Neuron (in vitro differentiated cells): ENCODE data around the gene ZRANB3.

ENCODE experiments used
- H2AFZ ChIP-seq: one replicate; pipeline ENCODE4 v1.6.1; 2013; ENCODE audit warnings: low read depth, mild to moderate bottlenecking, inconsistent platforms, low read length, moderate library complexity
- H3K27me3 ChIP-seq: one replicate; pipeline ENCODE4 v1.6.1; 2013; ENCODE audit warnings: low read length; ENCODE audit not compliant: insufficient read depth
- H3K36me3 ChIP-seq: one replicate; pipeline ENCODE4 v1.6.1; 2013; ENCODE audit warnings: low read length; ENCODE audit not compliant: insufficient read depth
- H3K4me1 ChIP-seq: one replicate; pipeline ENCODE4 v1.6.1; 2013; ENCODE audit warnings: low read length; ENCODE audit not compliant: insufficient read depth
- H3K4me3 ChIP-seq: 2 replicates; pipeline ENCODE4 v1.5.1; 2013; ENCODE audit warnings: mild to moderate bottlenecking, low read length, moderate library complexity
- H3K9me3 ChIP-seq: one replicate; pipeline ENCODE4 v1.6.1; 2013; ENCODE audit warnings: low read length

ZRANB3 gene

GRCh38 chr2:135212757-135213156 is 318.3 kb downstream of the ZRANB3 start:
- H3K27me3 ChIP-seq: no peaks in the 10 kb centered on the region
- H3K4me1 ChIP-seq: no peaks in the 10 kb centered on the region
- H2AFZ ChIP-seq: no peak overlapping the region
- H3K36me3 ChIP-seq: no peaks in the 10 kb centered on the region
- H3K9me3 ChIP-seq: no peaks in the 10 kb centered on the region
- H3K4me3 ChIP-seq: no peak overlapping the region

GRCh38 chr2:135208016-135208415 is 323.0 kb downstream of the ZRANB3 start:
- Histone ChIP-seq H2AFZ (no peak overlapping the region), H3K27me3 (no peaks in the 10 kb centered on the region), H3K36me3 (peaks cover 7% of the 10 kb centered on the region), H3K4me1 (no peaks in the 10 kb centered on the region), H3K4me3 (no peak overlapping the region), H3K9me3 (no peaks in the 10 kb centered on the region)

- no peak overlapping the region for H3K4me3 ChIP-seq
- no peaks in the 10 kb centered on the region for H3K27me3 ChIP-seq
- H3K36me3 ChIP-seq: peaks cover 24% of the 10 kb centered on the region
- no peaks in the 10 kb centered on the region for H3K4me1 ChIP-seq
- no peaks in the 10 kb centered on the region for H3K9me3 ChIP-seq
- H2AFZ ChIP-seq: no peak overlapping the region
Measured at GRCh38 chr2:135203944-135204343, 327.1 kb downstream of the ZRANB3 start.

- no peak overlapping the region for H3K4me3 ChIP-seq
- no peaks in the 10 kb centered on the region for H3K27me3 ChIP-seq
- H3K9me3 ChIP-seq: no peaks in the 10 kb centered on the region
- no peaks in the 10 kb centered on the region for H3K4me1 ChIP-seq
- H3K36me3 ChIP-seq: peaks cover 24% of the 10 kb centered on the region
- no peak overlapping the region for H2AFZ ChIP-seq
Measured at GRCh38 chr2:135202751-135203150, 328.3 kb downstream of the ZRANB3 start.

- no peak overlapping the region for H2AFZ ChIP-seq
- peaks cover 17% of the 10 kb centered on the region for H3K36me3 ChIP-seq
- no peaks in the 10 kb centered on the region for H3K27me3 ChIP-seq
- H3K9me3 ChIP-seq: peaks cover 2% of the 10 kb centered on the region
- H3K4me1 ChIP-seq: no peaks in the 10 kb centered on the region
- H3K4me3 ChIP-seq: no peak overlapping the region
Measured at GRCh38 chr2:135198481-135198880, 332.5 kb downstream of the ZRANB3 start.

- no peaks in the 10 kb centered on the region for H3K27me3 ChIP-seq
- peaks cover 8% of the 10 kb centered on the region for H3K9me3 ChIP-seq
- H3K36me3 ChIP-seq: no peaks in the 10 kb centered on the region
- no peaks in the 10 kb centered on the region for H3K4me1 ChIP-seq
- no peak overlapping the region for H3K4me3 ChIP-seq
- H2AFZ ChIP-seq: no peak overlapping the region
Measured at GRCh38 chr2:135190799-135191198, 340.2 kb downstream of the ZRANB3 start.

- Histone ChIP-seq H3K4me1 (no peaks in the 10 kb centered on the region), H3K4me3 (no peak overlapping the region), H3K27me3 (no peaks in the 10 kb centered on the region), H2AFZ (no peak overlapping the region), H3K9me3 (peaks cover 7% of the 10 kb centered on the region), H3K36me3 (no peaks in the 10 kb centered on the region)
Measured at GRCh38 chr2:135189148-135189547, 341.9 kb downstream of the ZRANB3 start.

- H3K4me3 ChIP-seq: no peak overlapping the region
- peaks cover 1% of the 10 kb centered on the region for H3K4me1 ChIP-seq
- H3K36me3 ChIP-seq: no peaks in the 10 kb centered on the region
- no peaks in the 10 kb centered on the region for H3K27me3 ChIP-seq
- H2AFZ ChIP-seq: no peak overlapping the region
- H3K9me3 ChIP-seq: peaks cover 6% of the 10 kb centered on the region
Measured at GRCh38 chr2:135187270-135187669, 343.7 kb downstream of the ZRANB3 start.

GRCh38 chr2:135186054-135186453 is 345.0 kb downstream of the ZRANB3 start:
- Histone ChIP-seq H3K4me1 (peaks cover 9% of the 10 kb centered on the region), H3K36me3 (no peaks in the 10 kb centered on the region), H3K9me3 (peaks cover 2% of the 10 kb centered on the region), H3K4me3 (no peak overlapping the region), H2AFZ (no peak overlapping the region), H3K27me3 (no peaks in the 10 kb centered on the region)

GRCh38 chr2:135183822-135184221 is 347.2 kb downstream of the ZRANB3 start:
- Histone ChIP-seq H3K9me3 (no peaks in the 10 kb centered on the region), H3K36me3 (no peaks in the 10 kb centered on the region), H3K27me3 (no peaks in the 10 kb centered on the region), H3K4me1 (peaks cover 9% of the 10 kb centered on the region), H3K4me3 (no peak overlapping the region), H2AFZ (no peak overlapping the region)

- Histone ChIP-seq H3K9me3 (peaks cover 2% of the 10 kb centered on the region), H3K4me3 (no peak overlapping the region), H3K36me3 (no peaks in the 10 kb centered on the region), H2AFZ (no peak overlapping the region), H3K27me3 (no peaks in the 10 kb centered on the region), H3K4me1 (peaks cover 9% of the 10 kb centered on the region)
Measured at GRCh38 chr2:135182601-135183000, 348.4 kb downstream of the ZRANB3 start.

GRCh38 chr2:135182190-135182589 is 348.8 kb downstream of the ZRANB3 start:
- Histone ChIP-seq H3K4me3 (no peak overlapping the region), H3K4me1 (peaks cover 9% of the 10 kb centered on the region)

GRCh38 chr2:135179689-135180088 is 351.3 kb downstream of the ZRANB3 start:
- Histone ChIP-seq H3K36me3 (no peaks in the 10 kb centered on the region), H3K4me3 (no peak overlapping the region), H3K27me3 (no peaks in the 10 kb centered on the region), H2AFZ (no peak overlapping the region), H3K4me1 (peaks cover 9% of the 10 kb centered on the region), H3K9me3 (peaks cover 6% of the 10 kb centered on the region)

More at GRCh38 chr2:135182190-135182589, 348.8 kb downstream of the ZRANB3 start:
- no peak overlapping the region for H2AFZ ChIP-seq
- H3K36me3 ChIP-seq: no peaks in the 10 kb centered on the region
- H3K9me3 ChIP-seq: peaks cover 2% of the 10 kb centered on the region
- H3K27me3 ChIP-seq: no peaks in the 10 kb centered on the region

- Histone ChIP-seq H3K36me3 (peaks cover 9% of the 10 kb centered on the region), H3K4me1 (no peaks in the 10 kb centered on the region), H3K9me3 (peaks cover 6% of the 10 kb centered on the region), H3K27me3 (no peaks in the 10 kb centered on the region), H3K4me3 (no peak overlapping the region), H2AFZ (no peak overlapping the region)
Measured at GRCh38 chr2:135175177-135175576, 355.8 kb downstream of the ZRANB3 start.
